ENCODE measurements around the gene ADAM22.

DNA sequence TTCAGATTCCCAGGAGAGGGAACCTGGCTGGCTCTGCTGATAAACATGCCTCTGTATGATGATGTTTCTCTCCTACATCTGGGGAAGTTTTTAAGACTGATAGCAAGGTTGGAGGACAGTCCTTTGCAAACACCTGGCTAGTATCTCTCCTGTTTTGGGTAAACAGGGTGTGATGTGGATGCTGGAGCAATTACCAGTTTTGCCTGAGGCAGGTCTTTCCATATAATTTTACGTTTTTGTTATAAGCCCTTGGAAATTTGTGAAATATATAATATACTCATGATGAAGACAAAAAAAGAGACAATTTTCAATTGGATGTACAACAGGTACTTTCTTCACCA is 138.6 kb downstream of the ADAM22 start:
- TF ChIP-seq, protein P1, sequence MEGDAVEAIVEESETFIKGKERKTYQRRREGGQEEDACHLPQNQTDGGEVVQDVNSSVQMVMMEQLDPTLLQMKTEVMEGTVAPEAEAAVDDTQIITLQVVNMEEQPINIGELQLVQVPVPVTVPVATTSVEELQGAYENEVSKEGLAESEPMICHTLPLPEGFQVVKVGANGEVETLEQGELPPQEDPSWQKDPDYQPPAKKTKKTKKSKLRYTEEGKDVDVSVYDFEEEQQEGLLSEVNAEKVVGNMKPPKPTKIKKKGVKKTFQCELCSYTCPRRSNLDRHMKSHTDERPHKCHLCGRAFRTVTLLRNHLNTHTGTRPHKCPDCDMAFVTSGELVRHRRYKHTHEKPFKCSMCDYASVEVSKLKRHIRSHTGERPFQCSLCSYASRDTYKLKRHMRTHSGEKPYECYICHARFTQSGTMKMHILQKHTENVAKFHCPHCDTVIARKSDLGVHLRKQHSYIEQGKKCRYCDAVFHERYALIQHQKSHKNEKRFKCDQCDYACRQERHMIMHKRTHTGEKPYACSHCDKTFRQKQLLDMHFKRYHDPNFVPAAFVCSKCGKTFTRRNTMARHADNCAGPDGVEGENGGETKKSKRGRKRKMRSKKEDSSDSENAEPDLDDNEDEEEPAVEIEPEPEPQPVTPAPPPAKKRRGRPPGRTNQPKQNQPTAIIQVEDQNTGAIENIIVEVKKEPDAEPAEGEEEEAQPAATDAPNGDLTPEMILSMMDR (IDR thresholded peaks at IDR 0.05 in 2 of 3, conservative IDR thresholded peaks at IDR 0.05 in 1 of 3; ENCODE audit: borderline replicate concordance in 1 of 3, insufficient read depth in 1 of 3, low read depth in 2 of 3, low read length in 2 of 3): no peak
- TF ChIP-seq SIN3A (IDR thresholded peaks at IDR 0.05; ENCODE audit: low read depth) (no peak), EZH2phosphoT487 (IDR thresholded peaks at IDR 0.05; ENCODE audit: borderline replicate concordance) (no peak), ELF1 (IDR thresholded peaks at IDR 0.05; ENCODE audit: borderline replicate concordance, low read depth) (no peak), JUND (IDR thresholded peaks at IDR 0.05) (no peak), EZH2 (IDR thresholded peaks at IDR 0.05) (no peak), POLR2A (IDR thresholded peaks at IDR 0.05; ENCODE audit: borderline replicate concordance, extremely low read depth, insufficient read depth, insufficient read length) (no peak), ZFX (IDR thresholded peaks at IDR 0.05) (no peak), EGR1 (IDR thresholded peaks at IDR 0.05; ENCODE audit: low read depth) (no peak), POLR2AphosphoS5 (IDR thresholded peaks at IDR 0.05; ENCODE audit: low read depth, low read length) (no peak)
- TF ChIP-seq, protein P2, sequence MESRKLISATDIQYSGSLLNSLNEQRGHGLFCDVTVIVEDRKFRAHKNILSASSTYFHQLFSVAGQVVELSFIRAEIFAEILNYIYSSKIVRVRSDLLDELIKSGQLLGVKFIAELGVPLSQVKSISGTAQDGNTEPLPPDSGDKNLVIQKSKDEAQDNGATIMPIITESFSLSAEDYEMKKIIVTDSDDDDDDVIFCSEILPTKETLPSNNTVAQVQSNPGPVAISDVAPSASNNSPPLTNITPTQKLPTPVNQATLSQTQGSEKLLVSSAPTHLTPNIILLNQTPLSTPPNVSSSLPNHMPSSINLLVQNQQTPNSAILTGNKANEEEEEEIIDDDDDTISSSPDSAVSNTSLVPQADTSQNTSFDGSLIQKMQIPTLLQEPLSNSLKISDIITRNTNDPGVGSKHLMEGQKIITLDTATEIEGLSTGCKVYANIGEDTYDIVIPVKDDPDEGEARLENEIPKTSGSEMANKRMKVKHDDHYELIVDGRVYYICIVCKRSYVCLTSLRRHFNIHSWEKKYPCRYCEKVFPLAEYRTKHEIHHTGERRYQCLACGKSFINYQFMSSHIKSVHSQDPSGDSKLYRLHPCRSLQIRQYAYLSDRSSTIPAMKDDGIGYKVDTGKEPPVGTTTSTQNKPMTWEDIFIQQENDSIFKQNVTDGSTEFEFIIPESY (IDR thresholded peaks at IDR 0.05; ENCODE audit: extremely low read depth, insufficient replicate concordance, low read length): no peak
- TF ChIP-seq, protein P3, sequence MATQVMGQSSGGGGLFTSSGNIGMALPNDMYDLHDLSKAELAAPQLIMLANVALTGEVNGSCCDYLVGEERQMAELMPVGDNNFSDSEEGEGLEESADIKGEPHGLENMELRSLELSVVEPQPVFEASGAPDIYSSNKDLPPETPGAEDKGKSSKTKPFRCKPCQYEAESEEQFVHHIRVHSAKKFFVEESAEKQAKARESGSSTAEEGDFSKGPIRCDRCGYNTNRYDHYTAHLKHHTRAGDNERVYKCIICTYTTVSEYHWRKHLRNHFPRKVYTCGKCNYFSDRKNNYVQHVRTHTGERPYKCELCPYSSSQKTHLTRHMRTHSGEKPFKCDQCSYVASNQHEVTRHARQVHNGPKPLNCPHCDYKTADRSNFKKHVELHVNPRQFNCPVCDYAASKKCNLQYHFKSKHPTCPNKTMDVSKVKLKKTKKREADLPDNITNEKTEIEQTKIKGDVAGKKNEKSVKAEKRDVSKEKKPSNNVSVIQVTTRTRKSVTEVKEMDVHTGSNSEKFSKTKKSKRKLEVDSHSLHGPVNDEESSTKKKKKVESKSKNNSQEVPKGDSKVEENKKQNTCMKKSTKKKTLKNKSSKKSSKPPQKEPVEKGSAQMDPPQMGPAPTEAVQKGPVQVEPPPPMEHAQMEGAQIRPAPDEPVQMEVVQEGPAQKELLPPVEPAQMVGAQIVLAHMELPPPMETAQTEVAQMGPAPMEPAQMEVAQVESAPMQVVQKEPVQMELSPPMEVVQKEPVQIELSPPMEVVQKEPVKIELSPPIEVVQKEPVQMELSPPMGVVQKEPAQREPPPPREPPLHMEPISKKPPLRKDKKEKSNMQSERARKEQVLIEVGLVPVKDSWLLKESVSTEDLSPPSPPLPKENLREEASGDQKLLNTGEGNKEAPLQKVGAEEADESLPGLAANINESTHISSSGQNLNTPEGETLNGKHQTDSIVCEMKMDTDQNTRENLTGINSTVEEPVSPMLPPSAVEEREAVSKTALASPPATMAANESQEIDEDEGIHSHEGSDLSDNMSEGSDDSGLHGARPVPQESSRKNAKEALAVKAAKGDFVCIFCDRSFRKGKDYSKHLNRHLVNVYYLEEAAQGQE (IDR thresholded peaks at IDR 0.05; ENCODE audit: low read depth): no peak
- TF ChIP-seq, protein P4, sequence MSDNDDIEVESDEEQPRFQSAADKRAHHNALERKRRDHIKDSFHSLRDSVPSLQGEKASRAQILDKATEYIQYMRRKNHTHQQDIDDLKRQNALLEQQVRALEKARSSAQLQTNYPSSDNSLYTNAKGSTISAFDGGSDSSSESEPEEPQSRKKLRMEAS (IDR thresholded peaks at IDR 0.05): no peak
- TF ChIP-seq, protein P5, sequence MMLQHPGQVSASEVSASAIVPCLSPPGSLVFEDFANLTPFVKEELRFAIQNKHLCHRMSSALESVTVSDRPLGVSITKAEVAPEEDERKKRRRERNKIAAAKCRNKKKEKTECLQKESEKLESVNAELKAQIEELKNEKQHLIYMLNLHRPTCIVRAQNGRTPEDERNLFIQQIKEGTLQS (IDR thresholded peaks at IDR 0.05): no peak
